GM12873 (cell line): Measurements from ENCODE around the gene UFD1.

ENCODE experiments used
- TF ChIP-seq, protein P1 (sequence below): IDR thresholded peaks from 2 replicates; pipeline ENCODE4 v1.5.1; 2012; ENCODE audit warnings: low read depth, mild to moderate bottlenecking, moderate library complexity, low read length, control low read depth; ENCODE audit not compliant: insufficient read depth; ENCODE audit errors: missing control alignments

The UFD1 gene

GRCh38 chr22:19519041-19519926, 40.3 kb upstream of the UFD1 start:
- TF ChIP-seq, protein P1, sequence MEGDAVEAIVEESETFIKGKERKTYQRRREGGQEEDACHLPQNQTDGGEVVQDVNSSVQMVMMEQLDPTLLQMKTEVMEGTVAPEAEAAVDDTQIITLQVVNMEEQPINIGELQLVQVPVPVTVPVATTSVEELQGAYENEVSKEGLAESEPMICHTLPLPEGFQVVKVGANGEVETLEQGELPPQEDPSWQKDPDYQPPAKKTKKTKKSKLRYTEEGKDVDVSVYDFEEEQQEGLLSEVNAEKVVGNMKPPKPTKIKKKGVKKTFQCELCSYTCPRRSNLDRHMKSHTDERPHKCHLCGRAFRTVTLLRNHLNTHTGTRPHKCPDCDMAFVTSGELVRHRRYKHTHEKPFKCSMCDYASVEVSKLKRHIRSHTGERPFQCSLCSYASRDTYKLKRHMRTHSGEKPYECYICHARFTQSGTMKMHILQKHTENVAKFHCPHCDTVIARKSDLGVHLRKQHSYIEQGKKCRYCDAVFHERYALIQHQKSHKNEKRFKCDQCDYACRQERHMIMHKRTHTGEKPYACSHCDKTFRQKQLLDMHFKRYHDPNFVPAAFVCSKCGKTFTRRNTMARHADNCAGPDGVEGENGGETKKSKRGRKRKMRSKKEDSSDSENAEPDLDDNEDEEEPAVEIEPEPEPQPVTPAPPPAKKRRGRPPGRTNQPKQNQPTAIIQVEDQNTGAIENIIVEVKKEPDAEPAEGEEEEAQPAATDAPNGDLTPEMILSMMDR: no peak

DNA sequence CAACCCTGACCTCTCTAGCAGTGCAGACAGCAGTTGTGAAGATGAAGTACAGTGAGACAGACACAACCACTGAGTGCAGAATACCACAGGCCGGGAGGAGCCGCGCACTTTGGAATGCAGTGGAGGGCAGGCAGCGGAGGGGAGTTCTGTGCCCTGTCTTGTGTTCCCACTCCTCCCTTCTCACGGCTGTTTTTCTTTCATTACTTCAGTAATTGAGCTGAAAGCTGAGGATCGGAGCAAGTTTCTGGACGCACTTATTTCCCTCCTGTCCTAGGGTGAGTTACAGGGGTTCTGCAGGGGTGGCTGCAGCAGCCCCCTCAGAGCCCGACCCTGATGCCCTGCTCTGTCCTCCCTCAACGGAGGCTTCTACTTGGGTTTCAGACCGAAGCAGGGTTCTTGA, 39.6 kb upstream of the UFD1 start:
- TF ChIP-seq, protein P1: no peak

- TF ChIP-seq, protein P1: no peak
These were observed 39.1 kb upstream of the UFD1 start for GRCh38 chr22:19517919-19518611.

- TF ChIP-seq, protein P1: no peak
These were observed 38.1 kb upstream of the UFD1 start for GRCh38 chr22:19517171-19517500.

GRCh38 chr22:19516378-19517170, 37.6 kb upstream of the UFD1 start:
- TF ChIP-seq, protein P1: no peak

- TF ChIP-seq, protein P1: no peak
These were observed 36.8 kb upstream of the UFD1 start for GRCh38 chr22:19515654-19516377.
